Right lobe of liver (tissue), 4 donors: ENCODE results near the gene OGFRL1.

Source experiments
- POLR2A ChIP-seq: fragments of 450-650 bp; IDR thresholded peaks from one replicate; pipeline ENCODE4 v1.6.1; 2017; ENCODE audit warnings: antibody characterized with exemption, mild to moderate bottlenecking
- TF ChIP-seq, protein P1 (sequence below), 4 donors: fragments of 200-600 bp in 3 of 4; fragments of 450-650 bp in 1 of 4; IDR thresholded peaks; one replicate each; pipeline versions ENCODE4 v1.5.1 to v1.8.0; 2016 to 2022; ENCODE audit warnings: antibody characterized with exemption in 4 of 4, mild to moderate bottlenecking in 2 of 4
- donor health status: DM: no; HTN: no; CAD: no.
- donor health status: DM: no; HTN: no; CAD: no.
- donor health status: DM: no; HTN: yes; CAD: no.

- TF ChIP-seq, protein P1, sequence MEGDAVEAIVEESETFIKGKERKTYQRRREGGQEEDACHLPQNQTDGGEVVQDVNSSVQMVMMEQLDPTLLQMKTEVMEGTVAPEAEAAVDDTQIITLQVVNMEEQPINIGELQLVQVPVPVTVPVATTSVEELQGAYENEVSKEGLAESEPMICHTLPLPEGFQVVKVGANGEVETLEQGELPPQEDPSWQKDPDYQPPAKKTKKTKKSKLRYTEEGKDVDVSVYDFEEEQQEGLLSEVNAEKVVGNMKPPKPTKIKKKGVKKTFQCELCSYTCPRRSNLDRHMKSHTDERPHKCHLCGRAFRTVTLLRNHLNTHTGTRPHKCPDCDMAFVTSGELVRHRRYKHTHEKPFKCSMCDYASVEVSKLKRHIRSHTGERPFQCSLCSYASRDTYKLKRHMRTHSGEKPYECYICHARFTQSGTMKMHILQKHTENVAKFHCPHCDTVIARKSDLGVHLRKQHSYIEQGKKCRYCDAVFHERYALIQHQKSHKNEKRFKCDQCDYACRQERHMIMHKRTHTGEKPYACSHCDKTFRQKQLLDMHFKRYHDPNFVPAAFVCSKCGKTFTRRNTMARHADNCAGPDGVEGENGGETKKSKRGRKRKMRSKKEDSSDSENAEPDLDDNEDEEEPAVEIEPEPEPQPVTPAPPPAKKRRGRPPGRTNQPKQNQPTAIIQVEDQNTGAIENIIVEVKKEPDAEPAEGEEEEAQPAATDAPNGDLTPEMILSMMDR (IDR thresholded peaks at IDR 0.05) = no peak
- no peak for TF ChIP-seq POLR2A
These were observed 39.6 kb upstream of the OGFRL1 start for GRCh38 chr6:71248878-71249544.
